Pancreas (tissue), 10 donors: ENCODE results near the gene FRAT1. TPM values are rescaled to one million over a fixed set of nuclear protein-coding genes. Genes with fewer than 3 reads are reported as not detected.

Source experiments
- ATAC-seq, 4 donors: fragments of 200-7000 bp; cut with Tn5 transposase; one replicate each; pipeline versions ENCODE4 v1.8.0 to v1.9.1; 2020; ENCODE audit warnings: mild to moderate bottlenecking in 4 of 4, moderate library complexity in 4 of 4
- DNase-seq, 6 donors: peaks; one replicate each; pipeline ENCODE4 v3.0.0-alpha.2; 2020
- FAIRE-seq: peaks from 2 replicates; lab custom pipeline; 2012; peaks lifted over from hg19 to GRCh38; lab: Jason Lieb, UNC
- H3K27ac ChIP-seq, 4 donors: fragments of 200-600 bp; sonication (generic); 1 replicate in 3 of 4; 2 replicates in 1 of 4; pipeline versions ENCODE4 v1.5.0 to v1.8.0; 2020
- H3K27me3 ChIP-seq, 4 donors: fragments of 200-600 bp; one replicate each; pipeline ENCODE4 v1.8.0; 2021
- H3K36me3 ChIP-seq, 3 donors: fragments of 200-600 bp; sonication (generic) in 1 of 3; one replicate each; pipeline versions ENCODE4 v1.5.0 to v1.8.0; 2020 to 2021
- H3K4me1 ChIP-seq, 3 donors: fragments of 200-600 bp; one replicate each; pipeline ENCODE4 v1.8.0; 2021
- H3K4me3 ChIP-seq, 4 donors: fragments of 200-600 bp; sonication (generic) in 2 of 4; one replicate each; pipeline versions ENCODE4 v1.5.0 to v1.8.0; 2020 to 2021
- H3K9me3 ChIP-seq, 4 donors: fragments of 200-600 bp; one replicate each; pipeline ENCODE4 v1.8.0; 2021
- WGBS, 2 donors: extraction: QIAGEN DNeasy Blood & Tissue Kit; methylation state at CpG; one replicate each; pipeline ENCODE4 v1.1.7; 2013; 5-methylcytosine and 5-hydroxymethylcytosine counted together
- intact Hi-C, 3 donors: fragments of 100-400 bp; cut with DNase I; formaldehyde crosslinking; loops; one replicate each; pipeline versions ENCODE4 v1.11.1 to v1.14.2; 2022
- polyA plus RNA-seq, 2 donors: library from polyadenylated mRNA; stranded (reverse); fragments of 200-250 nt; gene quantifications; one replicate each; pipeline ENCODE4 v1.2.3, GENCODE V29; 2013
- total RNA-seq, 6 donors: library from RNA; stranded (reverse); fragmentation: NEBNext Ultra II Directional in 4 of 6; extraction: Animal tissue kit (Norgen Biotek cat#: 25700) in 4 of 6; gene quantifications; one replicate each; pipeline versions ENCODE4 v1.2.1 to v1.2.4, GENCODE V29; 2021 to 2023
- TF ChIP-seq, protein P1 (sequence below), 4 donors: fragments of 200-600 bp; sonication (generic) in 3 of 4; IDR thresholded peaks; one replicate each; pipeline versions ENCODE4 v1.5.0 to v1.8.0; 2021; ENCODE audit warnings: antibody characterized with exemption in 4 of 4
- donor health status: healthy with polysubstance abuse.
- donor health status: DM: no; HTN: no; CAD: no; lungs with moderate emphysema.
- donor health status: DM: no; HTN: no; CAD: no.
- donor health status: control.
- donor health status: control.
- donor health status: Bipolar disorder and iron deficiency.
- donor health status: DM: yes; HTN: yes; CAD: no.
- donor health status: DM: no; HTN: no; CAD: no.
- donor health status: DM: no; HTN: no; CAD: no.
- donor health status: DM: yes; HTN: yes; CAD: no.

The FRAT1 gene
- total and polyA plus RNA-seq, 8 donors: 1.6 to 5.2 (median 3.1) TPM

DNA sequence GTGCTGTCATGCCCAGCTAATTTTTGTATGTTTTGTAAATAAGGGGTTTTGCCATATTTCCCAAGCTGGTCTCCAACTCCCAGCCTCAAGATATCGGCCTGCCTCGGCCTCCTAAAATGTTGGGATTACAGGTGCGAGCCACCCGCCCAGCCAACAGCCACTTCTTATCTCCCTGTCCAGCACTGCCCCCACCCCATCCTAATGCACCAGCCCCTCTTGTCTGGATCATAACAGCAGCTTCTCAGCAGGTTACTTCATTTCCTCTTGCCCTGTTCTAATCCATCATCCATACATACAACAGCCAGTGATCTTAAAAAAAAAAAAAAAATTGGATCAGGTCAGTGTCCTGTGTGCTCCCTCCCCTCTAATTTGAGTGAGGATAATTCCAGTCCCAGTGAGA, 28.2 kb downstream of the FRAT1 start:
- no peaks in the 10 kb centered on the region for H3K27me3 ChIP-seq
- no peaks in the 10 kb centered on the region for H3K4me1 ChIP-seq
- intact Hi-C loops: no loop called here
- H3K27ac ChIP-seq: no peak overlapping the region
- DNase-seq: no peak
- 94 to 95% methylated on average over 4 of the region's 4 CpGs for WGBS, 2 donors
- no peaks in the 10 kb centered on the region for H3K36me3 ChIP-seq
- FAIRE-seq: no peak
- no peak for ATAC-seq
- TF ChIP-seq, protein P1, sequence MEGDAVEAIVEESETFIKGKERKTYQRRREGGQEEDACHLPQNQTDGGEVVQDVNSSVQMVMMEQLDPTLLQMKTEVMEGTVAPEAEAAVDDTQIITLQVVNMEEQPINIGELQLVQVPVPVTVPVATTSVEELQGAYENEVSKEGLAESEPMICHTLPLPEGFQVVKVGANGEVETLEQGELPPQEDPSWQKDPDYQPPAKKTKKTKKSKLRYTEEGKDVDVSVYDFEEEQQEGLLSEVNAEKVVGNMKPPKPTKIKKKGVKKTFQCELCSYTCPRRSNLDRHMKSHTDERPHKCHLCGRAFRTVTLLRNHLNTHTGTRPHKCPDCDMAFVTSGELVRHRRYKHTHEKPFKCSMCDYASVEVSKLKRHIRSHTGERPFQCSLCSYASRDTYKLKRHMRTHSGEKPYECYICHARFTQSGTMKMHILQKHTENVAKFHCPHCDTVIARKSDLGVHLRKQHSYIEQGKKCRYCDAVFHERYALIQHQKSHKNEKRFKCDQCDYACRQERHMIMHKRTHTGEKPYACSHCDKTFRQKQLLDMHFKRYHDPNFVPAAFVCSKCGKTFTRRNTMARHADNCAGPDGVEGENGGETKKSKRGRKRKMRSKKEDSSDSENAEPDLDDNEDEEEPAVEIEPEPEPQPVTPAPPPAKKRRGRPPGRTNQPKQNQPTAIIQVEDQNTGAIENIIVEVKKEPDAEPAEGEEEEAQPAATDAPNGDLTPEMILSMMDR (IDR thresholded peaks at IDR 0.05): no peak
- H3K9me3 ChIP-seq: no peaks in the 10 kb centered on the region
- H3K4me3 ChIP-seq: no peak overlapping the region

GRCh38 chr10:97349752-97350513, 30.9 kb downstream of the FRAT1 start:
- ATAC-seq (no peak), DNase-seq (no peak), FAIRE-seq (no peak)
- Histone ChIP-seq H3K36me3 (no peaks in the 10 kb centered on the region), H3K27ac (no peak overlapping the region), H3K27me3 (no peaks in the 10 kb centered on the region), H3K4me3 (no peak overlapping the region), H3K4me1 (no peaks in the 10 kb centered on the region), H3K9me3 (no peaks in the 10 kb centered on the region)
- WGBS, 2 donors: 64 to 69% methylated on average over 12 of the region's 12 CpGs
- TF ChIP-seq, protein P1 (IDR thresholded peaks at IDR 0.05): no peak
- intact Hi-C loops: no loop called here

GRCh38 chr10:97353945-97354344, 34.9 kb downstream of the FRAT1 start:
- ATAC-seq: peak in 1 of 4 donors; percentile 27
- no peak for DNase-seq
- Histone ChIP-seq H3K4me3 (no peak overlapping the region), H3K27me3 (no peaks in the 10 kb centered on the region), H3K9me3 (no peaks in the 10 kb centered on the region), H3K27ac (no peak overlapping the region), H3K36me3 (peaks cover 0 to 12% (median 10%) of the 10 kb centered on the region in 3 donors), H3K4me1 (no peaks in the 10 kb centered on the region)
- intact Hi-C loops: no loop called here
- WGBS, 2 donors: 93 to 96% methylated on average over 4 of the region's 4 CpGs
- TF ChIP-seq, protein P1 (IDR thresholded peaks at IDR 0.05): no peak
- FAIRE-seq: no peak

GRCh38 chr10:97355571-97355975, 36.5 kb downstream of the FRAT1 start:
- FAIRE-seq: no peak
- no peaks in the 10 kb centered on the region for H3K9me3 ChIP-seq
- no peaks in the 10 kb centered on the region for H3K4me1 ChIP-seq
- H3K27me3 ChIP-seq: no peaks in the 10 kb centered on the region
- H3K4me3 ChIP-seq: no peak overlapping the region
- DNase-seq: no peak
- TF ChIP-seq, protein P1 (IDR thresholded peaks at IDR 0.05): peak in 1 of 4 donors; percentile 21
- H3K36me3 ChIP-seq: peaks cover 0 to 27% (median 13%) of the 10 kb centered on the region in 3 donors
- 66 to 71% methylated on average over 5 of the region's 5 CpGs for WGBS, 2 donors
- ATAC-seq: peak in 3 of 4 donors; percentile 47 to 65 (median 55)
- H3K27ac ChIP-seq: no peak overlapping the region
- intact Hi-C loops: no loop called here

GRCh38 chr10:97356318-97356914, 37.3 kb downstream of the FRAT1 start:
- Histone ChIP-seq H3K4me3 (no peak overlapping the region), H3K36me3 (peaks cover 0 to 28% (median 13%) of the 10 kb centered on the region in 3 donors), H3K9me3 (no peaks in the 10 kb centered on the region), H3K27me3 (no peaks in the 10 kb centered on the region), H3K4me1 (no peaks in the 10 kb centered on the region), H3K27ac (no peak overlapping the region)
- 79 to 86% methylated on average over 6 of the region's 6 CpGs for WGBS, 2 donors
- ATAC-seq (peak in 1 of 4 donors; percentile 20), DNase-seq (no peak), FAIRE-seq (no peak)
- TF ChIP-seq, protein P1 (IDR thresholded peaks at IDR 0.05): no peak
- intact Hi-C loops: no loop called here
